Epithelial cell of prostate (primary cell): ENCODE data around the gene CD300LB.
A peak's percentile ranks its signal among the peaks of the same experiment; 100 is the strongest.
"Not testable (repeated sequence)": the region's sequence is repeated elsewhere in the genome, so short reads cannot be mapped to it uniquely, and the experiment has no call there.

Experiments used
- DNase-seq: peaks from one replicate; pipeline ENCODE4 v3.0.0-alpha.2; 2011; ENCODE audit warnings: low read depth, low spot score
- H3K27ac ChIP-seq: fragments of 450-650 bp; 2 replicates; pipeline ENCODE4 v1.5.1; 2017; ENCODE audit warnings: mild to moderate bottlenecking

Gene CD300LB

GRCh38 chr17:74531231-74531761 lies at the start of gene CD300LB:
TSS of gene CD300LB (minus strand) at chr17:74531475. CDS start at chr17:74531350, 125 bp downstream.
- DNase-seq = no peak
- H3K27ac ChIP-seq = no peak within 1 kb of the TSS

GRCh38 chr17:74579900-74580299 lies 48.6 kb upstream of the CD300LB start:
- no peak overlapping the region for H3K27ac ChIP-seq
- DNase-seq = no peak

GRCh38 chr17:74578979-74579378 lies 47.7 kb upstream of the CD300LB start:
- no peak overlapping the region for H3K27ac ChIP-seq

GRCh38 chr17:74574489-74575142 lies 43.3 kb upstream of the CD300LB start:
- no peak for DNase-seq
- H3K27ac ChIP-seq = no peak overlapping the region

More at GRCh38 chr17:74578979-74579378, 47.7 kb upstream of the CD300LB start:
- no peak for DNase-seq

GRCh38 chr17:74573635-74574034 lies 42.4 kb upstream of the CD300LB start:
- DNase-seq, H3K27ac ChIP-seq: not testable (repeated sequence)

GRCh38 chr17:74573169-74573568 lies 41.9 kb upstream of the CD300LB start:
- H3K27ac ChIP-seq = no peak overlapping the region
- no peak for DNase-seq

- DNase-seq = no peak
- H3K27ac ChIP-seq = no peak overlapping the region
Measured at GRCh38 chr17:74571621-74572270, 40.5 kb upstream of the CD300LB start.

GRCh38 chr17:74569020-74570003 lies 38.0 kb upstream of the CD300LB start:
- peak; percentile 99 for DNase-seq
- H3K27ac ChIP-seq = peak overlapping the region; percentile 48

- no peak for DNase-seq
Measured at GRCh38 chr17:74568106-74568873, 37.0 kb upstream of the CD300LB start.

GRCh38 chr17:74567397-74567796 lies 36.1 kb upstream of the CD300LB start, which contains the start of gene CD300H:
TSS of gene CD300H (minus strand) at chr17:74567509.
- no peak for DNase-seq
- H3K27ac ChIP-seq = no peak within 1 kb of the TSS

More at GRCh38 chr17:74568106-74568873, 37.0 kb upstream of the CD300LB start:
- no peak overlapping the region for H3K27ac ChIP-seq

GRCh38 chr17:74566132-74566753 lies 35.0 kb upstream of the CD300LB start:
- no peak overlapping the region for H3K27ac ChIP-seq
- no peak for DNase-seq

- no peak overlapping the region for H3K27ac ChIP-seq
- DNase-seq = no peak
Measured at GRCh38 chr17:74565126-74565525, 33.9 kb upstream of the CD300LB start.

GRCh38 chr17:74563358-74563757 lies 32.1 kb upstream of the CD300LB start:
- H3K27ac ChIP-seq = no peak overlapping the region
- DNase-seq = no peak

GRCh38 chr17:74561586-74561985 lies 30.3 kb upstream of the CD300LB start:
- no peak overlapping the region for H3K27ac ChIP-seq
- no peak for DNase-seq

GRCh38 chr17:74558882-74559519 lies 27.7 kb upstream of the CD300LB start:
- H3K27ac ChIP-seq = no peak overlapping the region
- DNase-seq = no peak

- not testable (repeated sequence) for DNase-seq, H3K27ac ChIP-seq
Measured at GRCh38 chr17:74558402-74558801, 27.1 kb upstream of the CD300LB start.

GRCh38 chr17:74555427-74555940 lies 24.2 kb upstream of the CD300LB start:
- DNase-seq = no peak
- H3K27ac ChIP-seq = no peak overlapping the region

- no peak for DNase-seq
- no peak overlapping the region for H3K27ac ChIP-seq
Measured at GRCh38 chr17:74554909-74555308, 23.6 kb upstream of the CD300LB start.
